Spleen (tissue), 7 donors: Measurements from ENCODE around the gene BCL3.

Source experiments
- POLR2A ChIP-seq, 3 donors: fragments of 450-650 bp; IDR thresholded peaks; one replicate each; pipeline ENCODE4 v1.5.1; 2017; ENCODE audit warnings: antibody characterized with exemption in 3 of 3, mild to moderate bottlenecking in 1 of 3
- POLR2AphosphoS5 ChIP-seq, 3 donors: sonication (generic); formaldehyde crosslinking; IDR thresholded peaks; one replicate each; pipeline ENCODE4 v1.5.1; 2017; ENCODE audit warnings: antibody characterized with exemption in 3 of 3
- TF ChIP-seq, protein P1 (sequence below), 11 experiments: fragments of 200-600 bp in 7 of 11; fragments of 450-650 bp in 4 of 11; sonication (generic) in 4 of 11; IDR thresholded peaks in 8 of 11; conservative IDR thresholded peaks in 3 of 11; 1 replicate in 7 of 11; 2 replicates in 4 of 11; pipeline versions ENCODE4 v1.4.0 to v1.8.0; 2016 to 2021; ENCODE audit warnings: antibody characterized with exemption in 11 of 11, inconsistent platforms in 4 of 11, mild to moderate bottlenecking in 1 of 11
- donor health status: DM: no; HTN: no; CAD: no; lungs with moderate emphysema.
- donor health status: DM: no; HTN: no; CAD: no.
- donor health status: DM: no; HTN: no; CAD: no.

DNA sequence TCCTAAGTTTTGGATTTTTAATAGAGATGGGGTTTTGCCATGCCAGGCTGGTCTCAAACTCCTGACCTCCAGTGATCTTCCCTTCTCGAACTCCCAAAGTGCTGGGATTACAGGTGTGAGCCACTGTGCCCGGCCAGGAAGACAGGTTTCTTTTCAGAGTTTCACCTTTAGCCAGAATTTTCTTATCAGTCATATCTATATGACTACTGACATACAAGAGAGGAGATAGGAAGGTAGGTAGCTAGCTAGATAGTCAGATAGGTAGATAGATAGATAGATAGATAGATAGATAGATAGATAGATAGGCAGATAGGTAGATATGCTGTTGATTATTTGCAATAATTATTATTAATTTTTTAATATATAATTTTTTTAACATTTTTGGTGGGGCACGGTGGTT, 36.8 kb downstream of the BCL3 start:
- TF ChIP-seq, protein P1, sequence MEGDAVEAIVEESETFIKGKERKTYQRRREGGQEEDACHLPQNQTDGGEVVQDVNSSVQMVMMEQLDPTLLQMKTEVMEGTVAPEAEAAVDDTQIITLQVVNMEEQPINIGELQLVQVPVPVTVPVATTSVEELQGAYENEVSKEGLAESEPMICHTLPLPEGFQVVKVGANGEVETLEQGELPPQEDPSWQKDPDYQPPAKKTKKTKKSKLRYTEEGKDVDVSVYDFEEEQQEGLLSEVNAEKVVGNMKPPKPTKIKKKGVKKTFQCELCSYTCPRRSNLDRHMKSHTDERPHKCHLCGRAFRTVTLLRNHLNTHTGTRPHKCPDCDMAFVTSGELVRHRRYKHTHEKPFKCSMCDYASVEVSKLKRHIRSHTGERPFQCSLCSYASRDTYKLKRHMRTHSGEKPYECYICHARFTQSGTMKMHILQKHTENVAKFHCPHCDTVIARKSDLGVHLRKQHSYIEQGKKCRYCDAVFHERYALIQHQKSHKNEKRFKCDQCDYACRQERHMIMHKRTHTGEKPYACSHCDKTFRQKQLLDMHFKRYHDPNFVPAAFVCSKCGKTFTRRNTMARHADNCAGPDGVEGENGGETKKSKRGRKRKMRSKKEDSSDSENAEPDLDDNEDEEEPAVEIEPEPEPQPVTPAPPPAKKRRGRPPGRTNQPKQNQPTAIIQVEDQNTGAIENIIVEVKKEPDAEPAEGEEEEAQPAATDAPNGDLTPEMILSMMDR (IDR thresholded peaks at IDR 0.05 in 8 of 11, conservative IDR thresholded peaks at IDR 0.05 in 3 of 11) = no peak
- TF ChIP-seq POLR2A (IDR thresholded peaks at IDR 0.05) = no peak
- no peak for TF ChIP-seq POLR2AphosphoS5 (IDR thresholded peaks at IDR 0.05)
